ENCODE data around the gene DRGX. TPM values are rescaled to one million over a fixed set of nuclear protein-coding genes. Genes with fewer than 3 reads are reported as not detected.

DRGX gene
- total and polyA plus RNA-seq, 2 of the 13 experiments (the other 11 are each of a cell fraction or from before 2014, with no cell fraction given), result not detected

- TF ChIP-seq ZGPAT (CRISPR knock-in tag; IDR thresholded peaks at IDR 0.05) (no peak), ZNF629 (CRISPR knock-in tag; conservative IDR thresholded peaks at IDR 0.05) (no peak), HHEX (CRISPR knock-in tag; IDR thresholded peaks at IDR 0.05) (no peak), CBFB (CRISPR knock-in tag; IDR thresholded peaks at IDR 0.05) (no peak), PBX3 (CRISPR knock-in tag; IDR thresholded peaks at IDR 0.05; ENCODE audit: borderline replicate concordance) (no peak), ZFP41 (CRISPR knock-in tag; IDR thresholded peaks at IDR 0.05; ENCODE audit: borderline replicate concordance) (no peak), NR2C2 (CRISPR knock-in tag; IDR thresholded peaks at IDR 0.05; ENCODE audit: borderline replicate concordance) (no peak), ONECUT2 (CRISPR knock-in tag; IDR thresholded peaks at IDR 0.05) (no peak), TEAD2 (CRISPR knock-in tag; IDR thresholded peaks at IDR 0.05) (no peak), ZNF484 (CRISPR knock-in tag; IDR thresholded peaks at IDR 0.05; ENCODE audit: borderline replicate concordance, low read depth) (no peak), PRDM15 (CRISPR knock-in tag; IDR thresholded peaks at IDR 0.05) (no peak), CBX1 (IDR thresholded peaks at IDR 0.05; ENCODE audit: low read depth) (no peak)
These were observed 19.2 kb upstream of the DRGX start (continued) for GRCh38 chr10:49415109-49415508.

Measured in HepG2 (cell line).